Measurements from ENCODE around the gene KCNMB2.

Gene KCNMB2

DNA sequence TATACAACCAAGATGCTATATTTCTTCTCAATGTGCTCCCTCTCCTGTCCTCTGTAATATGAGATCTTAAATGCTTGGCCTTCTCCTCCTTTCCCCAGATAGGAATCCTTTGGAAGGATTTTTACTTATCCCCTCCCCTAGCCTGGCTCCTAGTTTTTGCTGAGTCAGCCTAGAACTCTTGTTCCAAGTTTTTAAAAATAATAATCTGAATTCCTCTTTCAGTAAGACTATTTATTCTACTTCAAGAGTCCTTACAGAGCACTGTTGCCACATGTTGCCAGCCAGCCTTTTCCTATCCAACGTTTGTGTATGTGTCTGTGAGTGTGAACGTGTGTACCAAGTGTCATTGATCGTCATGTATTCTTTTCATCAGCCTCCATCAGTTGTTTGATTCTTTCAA, 11.0 kb upstream of the KCNMB2 start:
- Histone ChIP-seq H3K27ac (peak overlapping the region; percentile 63), H3K9ac (ENCODE audit: insufficient read length) (no peak overlapping the region), H3K36me3 (ENCODE audit: insufficient read depth, low read length) (no peaks in the 10 kb centered on the region), H3K4me3 (peak overlapping the region; percentile 24), H3K9me3 (ENCODE audit: low read depth, low read length) (no peaks in the 10 kb centered on the region; the same call in 1 of the 2 replicates)
- DNase-seq (ENCODE audit: low read depth, low spot score) = no peak
- TF ChIP-seq FOXP2 (optimal IDR thresholded peaks at IDR 0.05; ENCODE audit: control extremely low read depth, extremely low read length, insufficient read depth) = no peak
- no peak for TF ChIP-seq EZH2 (IDR thresholded peaks at IDR 0.05)
- no peak for TF ChIP-seq POLR2AphosphoS5 (IDR thresholded peaks at IDR 0.05; ENCODE audit: borderline replicate concordance, low read depth, low read length)

DNA sequence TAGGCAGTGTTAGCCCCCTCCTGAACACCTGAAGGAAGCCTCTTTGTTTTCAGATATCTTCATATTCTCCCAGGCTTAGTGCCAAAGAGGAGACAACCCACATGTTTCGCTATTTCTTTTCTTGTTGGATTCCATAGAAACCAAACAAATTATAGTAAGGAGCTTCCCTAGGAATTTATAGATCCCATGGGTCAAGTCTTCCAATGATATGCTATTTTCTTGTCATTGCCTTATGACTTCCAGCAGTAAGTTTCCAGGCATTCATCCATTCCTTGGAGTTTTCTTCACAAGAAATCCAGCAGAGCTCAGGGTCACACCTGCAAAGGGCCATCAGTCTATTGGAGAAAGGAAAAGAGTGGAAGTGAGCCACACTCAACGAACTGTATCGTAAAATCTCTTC, 9.9 kb upstream of the KCNMB2 start:
- H3K9ac ChIP-seq (ENCODE audit: insufficient read length) = no peak overlapping the region
- H3K4me3 ChIP-seq = no peak overlapping the region
- no peaks in the 10 kb centered on the region; the same call in 1 of the 2 replicates for H3K9me3 ChIP-seq (ENCODE audit: low read depth, low read length)
- H3K36me3 ChIP-seq (ENCODE audit: insufficient read depth, low read length) = no peaks in the 10 kb centered on the region
- TF ChIP-seq FOXP2 (optimal IDR thresholded peaks at IDR 0.05; ENCODE audit: control extremely low read depth, extremely low read length, insufficient read depth) (no peak), POLR2AphosphoS5 (IDR thresholded peaks at IDR 0.05; ENCODE audit: borderline replicate concordance, low read depth, low read length) (no peak), EZH2 (IDR thresholded peaks at IDR 0.05) (no peak)
- no peak for DNase-seq (ENCODE audit: low read depth, low spot score)
- no peak overlapping the region for H3K27ac ChIP-seq

DNA sequence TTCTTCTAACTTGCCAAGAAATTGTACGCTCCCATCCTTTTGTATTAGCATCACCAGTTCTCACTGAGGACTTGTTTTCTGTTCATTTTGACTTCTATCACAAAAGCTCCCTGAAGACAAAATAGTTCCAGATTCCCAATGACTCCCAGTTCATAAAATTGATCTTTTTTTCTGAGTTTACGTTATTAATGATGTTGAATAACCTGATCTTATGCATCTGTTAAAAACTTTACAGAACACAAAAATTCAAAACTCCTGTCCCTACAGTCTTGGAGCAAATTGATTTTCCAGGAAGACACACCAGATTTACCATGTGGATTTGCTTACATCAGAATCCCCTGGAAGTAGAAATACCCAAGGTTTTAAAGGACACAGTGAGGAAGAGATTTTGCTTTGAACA, 8.3 kb upstream of the KCNMB2 start:
- TF ChIP-seq FOXP2 (optimal IDR thresholded peaks at IDR 0.05; ENCODE audit: control extremely low read depth, extremely low read length, insufficient read depth) (no peak), POLR2AphosphoS5 (IDR thresholded peaks at IDR 0.05; ENCODE audit: borderline replicate concordance, low read depth, low read length) (no peak), EZH2 (IDR thresholded peaks at IDR 0.05) (no peak)
- no peak overlapping the region for H3K4me3 ChIP-seq
- no peak for DNase-seq (ENCODE audit: low read depth, low spot score)
- no peak overlapping the region for H3K27ac ChIP-seq
- no peak overlapping the region for H3K9ac ChIP-seq (ENCODE audit: insufficient read length)
- no peaks in the 10 kb centered on the region; the same call in 1 of the 2 replicates for H3K9me3 ChIP-seq (ENCODE audit: low read depth, low read length)
- H3K36me3 ChIP-seq (ENCODE audit: insufficient read depth, low read length) = no peaks in the 10 kb centered on the region

DNA sequence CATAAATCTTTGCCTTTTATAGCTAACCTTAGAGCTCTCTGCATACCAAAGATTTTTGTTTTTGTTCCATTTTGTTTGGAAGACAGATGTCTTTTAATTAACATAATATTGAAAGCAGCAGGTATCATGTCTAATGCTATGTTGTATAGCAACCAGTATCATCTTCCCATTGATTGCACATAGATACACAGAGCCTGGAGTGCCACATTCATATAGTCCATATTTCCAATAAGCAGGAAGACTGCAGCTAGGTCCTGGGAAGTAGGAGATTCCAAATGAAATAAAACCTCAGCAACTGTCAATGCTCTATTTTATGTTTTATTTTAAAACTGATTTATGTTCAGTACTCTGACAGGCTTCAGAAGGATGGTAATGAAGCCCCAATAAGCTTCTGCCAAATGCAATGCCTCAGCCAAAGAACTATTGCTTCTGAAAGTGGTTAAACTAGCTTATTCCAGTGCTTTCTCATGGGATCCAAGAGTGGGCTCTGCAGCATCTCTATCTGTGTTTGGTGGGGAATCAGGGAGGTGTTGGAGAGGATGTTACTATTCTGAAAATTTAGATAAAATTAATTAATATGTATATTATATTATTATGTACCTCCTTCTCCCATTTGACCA, 6.5 kb upstream of the KCNMB2 start:
- no peak overlapping the region for H3K4me3 ChIP-seq
- TF ChIP-seq EZH2 (IDR thresholded peaks at IDR 0.05) = no peak
- TF ChIP-seq FOXP2 (optimal IDR thresholded peaks at IDR 0.05; ENCODE audit: control extremely low read depth, extremely low read length, insufficient read depth) = no peak
- no peak for TF ChIP-seq POLR2AphosphoS5 (IDR thresholded peaks at IDR 0.05; ENCODE audit: borderline replicate concordance, low read depth, low read length)
- H3K27ac ChIP-seq = no peak overlapping the region
- DNase-seq (ENCODE audit: low read depth, low spot score) = no peak
- H3K9me3 ChIP-seq (ENCODE audit: low read depth, low read length) = no peaks in the 10 kb centered on the region
- H3K36me3 ChIP-seq (ENCODE audit: insufficient read depth, low read length) = no peaks in the 10 kb centered on the region
- H3K9ac ChIP-seq (ENCODE audit: insufficient read length) = no peak overlapping the region

DNA sequence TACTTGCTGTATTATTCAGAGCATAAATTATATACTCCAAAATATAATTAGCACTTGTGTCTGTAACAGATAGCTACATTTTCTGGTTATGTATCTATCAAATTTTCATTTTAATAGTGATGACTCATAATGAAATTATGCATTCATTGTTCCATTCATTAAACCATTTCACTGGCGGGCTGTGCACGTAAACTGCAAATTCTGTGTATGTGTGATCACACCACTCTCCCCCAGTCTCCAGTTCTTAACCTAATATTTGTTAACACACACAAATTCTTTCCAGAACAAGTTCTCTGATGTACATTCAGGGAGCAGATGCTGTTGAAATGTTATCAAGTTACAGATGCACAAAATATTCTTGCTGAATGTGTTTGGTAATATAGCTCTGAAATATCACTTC, 3.8 kb upstream of the KCNMB2 start:
- Histone ChIP-seq H3K9me3 (ENCODE audit: low read depth, low read length) (no peaks in the 10 kb centered on the region), H3K4me3 (no peak overlapping the region), H3K36me3 (ENCODE audit: insufficient read depth, low read length) (no peaks in the 10 kb centered on the region), H3K9ac (ENCODE audit: insufficient read length) (no peak overlapping the region), H3K27ac (no peak overlapping the region)
- TF ChIP-seq EZH2 (IDR thresholded peaks at IDR 0.05) (no peak), FOXP2 (optimal IDR thresholded peaks at IDR 0.05; ENCODE audit: control extremely low read depth, extremely low read length, insufficient read depth) (no peak), POLR2AphosphoS5 (IDR thresholded peaks at IDR 0.05; ENCODE audit: borderline replicate concordance, low read depth, low read length) (no peak)
- DNase-seq (ENCODE audit: low read depth, low spot score) = no peak

DNA sequence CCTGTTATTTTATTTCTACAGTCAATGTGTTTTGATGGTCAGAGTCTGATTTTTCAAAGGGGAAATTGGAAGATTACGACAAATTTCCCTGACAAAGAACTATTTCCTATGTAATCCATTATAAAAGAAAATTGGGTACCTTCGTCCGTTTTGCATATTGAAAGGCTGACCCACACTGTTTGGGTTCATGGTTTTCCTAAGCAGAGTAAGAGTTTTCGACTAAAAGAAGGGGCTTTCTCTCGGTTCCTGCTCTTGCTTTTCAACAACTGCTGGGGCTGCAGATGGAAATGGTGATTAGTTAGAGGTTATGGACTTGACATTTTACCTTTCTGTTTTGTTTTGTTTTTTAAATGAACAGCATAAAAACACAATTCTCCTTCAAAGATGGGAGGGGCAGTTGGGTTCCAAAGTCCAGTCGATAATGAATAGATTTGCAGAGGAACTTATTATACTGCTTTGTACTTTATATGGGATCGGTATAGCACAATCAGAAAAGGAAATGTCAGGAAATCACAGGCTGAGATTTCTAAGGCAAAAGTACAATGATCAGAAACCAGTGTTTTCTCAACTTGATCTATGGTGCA, 978 bp downstream of the KCNMB2 start:
- TF ChIP-seq FOXP2 (optimal IDR thresholded peaks at IDR 0.05; ENCODE audit: control extremely low read depth, extremely low read length, insufficient read depth) (no peak), EZH2 (IDR thresholded peaks at IDR 0.05) (no peak), POLR2AphosphoS5 (IDR thresholded peaks at IDR 0.05; ENCODE audit: borderline replicate concordance, low read depth, low read length) (no peak)
- no peaks in the 10 kb centered on the region for H3K36me3 ChIP-seq (ENCODE audit: insufficient read depth, low read length)
- no peak overlapping the region for H3K4me3 ChIP-seq
- no peak overlapping the region for H3K9ac ChIP-seq (ENCODE audit: insufficient read length)
- H3K27ac ChIP-seq = no peak overlapping the region
- H3K9me3 ChIP-seq (ENCODE audit: low read depth, low read length) = no peaks in the 10 kb centered on the region
- DNase-seq (ENCODE audit: low read depth, low spot score) = no peak

DNA sequence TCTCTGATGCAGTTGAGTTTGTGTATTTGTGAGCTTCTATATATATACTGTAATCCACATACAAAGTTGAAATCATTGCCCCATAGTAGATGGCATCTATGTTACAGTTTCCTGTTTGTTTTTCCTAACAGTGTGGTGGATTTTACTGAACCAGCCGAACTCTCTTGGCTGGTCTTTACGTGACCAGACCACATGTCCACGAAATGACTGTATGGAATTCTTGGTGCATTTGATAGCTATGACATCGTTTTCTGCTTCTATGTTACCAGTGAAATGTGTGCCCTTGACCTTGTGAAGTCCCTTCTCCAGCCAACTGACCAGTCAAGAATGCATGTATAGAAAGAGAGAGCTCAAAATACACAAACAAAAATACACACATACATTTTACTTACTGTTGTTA, 1.8 kb downstream of the KCNMB2 start:
- Histone ChIP-seq H3K9me3 (ENCODE audit: low read depth, low read length) (no peaks in the 10 kb centered on the region), H3K27ac (no peak overlapping the region), H3K9ac (ENCODE audit: insufficient read length) (no peak overlapping the region), H3K4me3 (no peak overlapping the region), H3K36me3 (ENCODE audit: insufficient read depth, low read length) (no peaks in the 10 kb centered on the region)
- DNase-seq (ENCODE audit: low read depth, low spot score) = no peak
- TF ChIP-seq EZH2 (IDR thresholded peaks at IDR 0.05) (no peak), POLR2AphosphoS5 (IDR thresholded peaks at IDR 0.05; ENCODE audit: borderline replicate concordance, low read depth, low read length) (no peak), FOXP2 (optimal IDR thresholded peaks at IDR 0.05; ENCODE audit: control extremely low read depth, extremely low read length, insufficient read depth) (no peak)

DNA sequence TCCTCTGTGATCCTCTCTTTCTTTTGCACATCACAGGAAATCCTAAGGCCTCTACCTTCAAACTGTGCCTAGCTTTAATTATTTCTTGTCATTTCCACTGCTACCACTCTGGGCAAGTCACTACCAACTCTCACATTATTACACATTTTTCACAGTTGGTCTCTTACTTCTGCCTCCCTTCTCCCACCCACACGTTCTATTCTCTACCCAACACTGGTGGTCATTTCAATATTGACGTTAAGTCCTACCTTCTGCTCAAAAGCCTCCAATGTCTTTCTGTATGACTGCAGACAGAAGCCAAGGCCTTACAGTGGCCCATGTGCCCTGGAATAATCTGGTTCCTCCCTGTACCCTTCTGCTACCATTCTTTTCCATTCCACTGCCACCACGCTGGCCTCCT, 3.9 kb downstream of the KCNMB2 start:
- DNase-seq (ENCODE audit: low read depth, low spot score) = no peak
- H3K36me3 ChIP-seq (ENCODE audit: insufficient read depth, low read length) = no peaks in the 10 kb centered on the region
- H3K27ac ChIP-seq = no peak overlapping the region
- no peak overlapping the region for H3K4me3 ChIP-seq
- TF ChIP-seq FOXP2 (optimal IDR thresholded peaks at IDR 0.05; ENCODE audit: control extremely low read depth, extremely low read length, insufficient read depth) (no peak), POLR2AphosphoS5 (IDR thresholded peaks at IDR 0.05; ENCODE audit: borderline replicate concordance, low read depth, low read length) (no peak), EZH2 (IDR thresholded peaks at IDR 0.05) (no peak)
- H3K9me3 ChIP-seq (ENCODE audit: low read depth, low read length) = no peaks in the 10 kb centered on the region
- no peak overlapping the region for H3K9ac ChIP-seq (ENCODE audit: insufficient read length)

All from SK-N-MC (cell line).